Renal cortical epithelial cell (primary cell): ENCODE data around the gene IST1. TPM values are rescaled to one million over a fixed set of nuclear protein-coding genes. Genes with fewer than 3 reads are reported as not detected.

ENCODE experiments used
- DNase-seq: peaks from one replicate; pipeline ENCODE4 v3.0.0-alpha.2; 2011; ENCODE audit warnings: low read depth
- total RNA-seq: library from RNA; depleted of rRNA; stranded (reverse); fragments of >200 nt; gene quantifications from 2 replicates; pipeline ENCODE4 v1.2.3, GENCODE V29; 2014

Gene IST1
- total RNA-seq, 1 donor from 2014 or later, result 302 TPM

GRCh38 chr16:71965223-71965622 is 69.9 kb downstream of the IST1 start:
- DNase-seq, result no peak

- DNase-seq, result no peak
These were observed 71.6 kb downstream of the IST1 start for GRCh38 chr16:71966932-71967331.

- DNase-seq, result no peak
These were observed 74.0 kb downstream of the IST1 start for GRCh38 chr16:71969353-71969752.

DNA sequence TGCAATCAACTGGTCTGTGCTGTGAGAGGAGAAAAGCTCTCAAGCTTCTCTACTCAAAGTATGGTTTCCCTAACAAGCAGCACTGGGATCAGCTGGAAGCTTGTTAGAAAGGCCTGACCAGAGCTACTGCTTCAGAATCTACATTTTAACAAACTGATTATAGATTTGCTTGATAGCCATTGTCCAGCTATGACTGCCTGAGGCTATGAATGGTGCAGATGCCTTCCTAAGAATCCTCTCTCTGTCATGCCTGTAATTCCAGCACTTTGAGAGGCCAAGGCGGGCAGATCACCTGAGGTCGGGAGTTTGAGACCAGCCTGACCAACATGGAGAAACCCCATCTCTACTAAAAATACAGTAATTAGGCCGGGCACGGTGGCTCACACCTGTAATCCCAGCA is 76.2 kb downstream of the IST1 start:
- DNase-seq, result no peak

DNA sequence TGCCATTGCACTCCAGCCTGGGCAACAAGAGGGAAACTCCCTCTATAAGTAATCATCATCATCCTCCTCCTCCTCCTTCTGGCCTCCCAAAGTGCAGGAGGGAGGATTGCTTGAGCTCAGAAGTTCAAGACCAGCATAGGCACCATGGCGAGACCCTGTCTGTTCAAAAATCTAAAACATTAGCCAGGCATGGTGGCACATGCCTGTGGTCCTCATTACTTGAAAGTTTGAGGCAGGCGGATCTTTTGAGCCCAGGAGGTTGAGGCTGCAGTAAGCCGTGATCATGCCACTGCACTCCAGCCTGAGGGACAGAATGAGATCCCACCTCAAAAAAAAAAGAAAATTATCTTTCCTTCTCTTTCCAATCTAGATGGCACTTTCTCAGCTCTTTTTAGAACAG is 77.0 kb downstream of the IST1 start:
- no peak for DNase-seq

DNA sequence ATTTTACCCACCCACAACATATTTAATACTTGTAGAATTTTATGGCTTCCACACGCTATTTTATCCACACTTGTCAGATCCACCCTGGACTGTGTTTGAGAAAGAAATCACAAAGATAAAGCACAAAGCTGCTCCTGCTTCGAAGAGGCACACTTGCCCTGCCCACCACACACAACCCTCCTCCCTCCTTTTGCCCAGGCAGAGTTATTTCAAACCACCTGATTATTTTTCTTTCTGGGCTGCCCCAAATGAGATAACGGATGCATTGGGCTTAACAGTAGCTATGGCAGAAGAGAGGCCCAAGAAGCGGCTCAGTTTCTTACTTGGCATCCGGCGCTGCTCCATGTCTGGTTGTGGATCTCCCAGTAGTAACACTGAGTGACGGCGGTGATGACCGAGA is 77.7 kb downstream of the IST1 start:
- no peak for DNase-seq

GRCh38 chr16:71974068-71974818 is 78.9 kb downstream of the IST1 start:
- no peak for DNase-seq

Other genes with a start within 250 kb of the IST1 start
- gene PHLPP2, start 170.8 kb upstream of the IST1 start, total RNA-seq, result 8.3 and 12.5 TPM in 2 replicates
- gene AP1G1, start 86.7 kb upstream of the IST1 start, total RNA-seq, result 78.1 and 118 TPM in 2 replicates
- gene ATXN1L, start 49.6 kb upstream of the IST1 start, total RNA-seq, result 16.0 and 34.2 TPM in 2 replicates
- 5.7 and 7.2 TPM in 2 replicates for gene ZNF821, start 11.3 kb upstream of the IST1 start, total RNA-seq
- gene PKD1L3, start 104.9 kb downstream of the IST1 start, total RNA-seq, result under 0.01 TPM in 1 of 2 replicates, not detected in the other
- 4.0 and 4.2 TPM in 2 replicates for gene DHODH, start 113.2 kb downstream of the IST1 start, total RNA-seq
- gene HP, start 159.0 kb downstream of the IST1 start, total RNA-seq, result 1.8 TPM in 1 of 2 replicates, not detected in the other
- not detected in 2 replicates for gene HPR, start 167.7 kb downstream of the IST1 start, total RNA-seq
- 5.4 and 15.8 TPM in 2 replicates for gene TXNL4B, start 198.1 kb downstream of the IST1 start, total RNA-seq
- gene DHX38, start 198.3 kb downstream of the IST1 start, total RNA-seq, result 52.4 and 72.9 TPM in 2 replicates